Measurements from ENCODE around the gene COG3.
"Not testable (repeated sequence)": the region's sequence is repeated elsewhere in the genome, so short reads cannot be mapped to it uniquely, and the experiment has no call there.

COG3 gene, protein sequence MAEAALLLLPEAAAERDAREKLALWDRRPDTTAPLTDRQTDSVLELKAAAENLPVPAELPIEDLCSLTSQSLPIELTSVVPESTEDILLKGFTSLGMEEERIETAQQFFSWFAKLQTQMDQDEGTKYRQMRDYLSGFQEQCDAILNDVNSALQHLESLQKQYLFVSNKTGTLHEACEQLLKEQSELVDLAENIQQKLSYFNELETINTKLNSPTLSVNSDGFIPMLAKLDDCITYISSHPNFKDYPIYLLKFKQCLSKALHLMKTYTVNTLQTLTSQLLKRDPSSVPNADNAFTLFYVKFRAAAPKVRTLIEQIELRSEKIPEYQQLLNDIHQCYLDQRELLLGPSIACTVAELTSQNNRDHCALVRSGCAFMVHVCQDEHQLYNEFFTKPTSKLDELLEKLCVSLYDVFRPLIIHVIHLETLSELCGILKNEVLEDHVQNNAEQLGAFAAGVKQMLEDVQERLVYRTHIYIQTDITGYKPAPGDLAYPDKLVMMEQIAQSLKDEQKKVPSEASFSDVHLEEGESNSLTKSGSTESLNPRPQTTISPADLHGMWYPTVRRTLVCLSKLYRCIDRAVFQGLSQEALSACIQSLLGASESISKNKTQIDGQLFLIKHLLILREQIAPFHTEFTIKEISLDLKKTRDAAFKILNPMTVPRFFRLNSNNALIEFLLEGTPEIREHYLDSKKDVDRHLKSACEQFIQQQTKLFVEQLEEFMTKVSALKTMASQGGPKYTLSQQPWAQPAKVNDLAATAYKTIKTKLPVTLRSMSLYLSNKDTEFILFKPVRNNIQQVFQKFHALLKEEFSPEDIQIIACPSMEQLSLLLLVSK

DNA sequence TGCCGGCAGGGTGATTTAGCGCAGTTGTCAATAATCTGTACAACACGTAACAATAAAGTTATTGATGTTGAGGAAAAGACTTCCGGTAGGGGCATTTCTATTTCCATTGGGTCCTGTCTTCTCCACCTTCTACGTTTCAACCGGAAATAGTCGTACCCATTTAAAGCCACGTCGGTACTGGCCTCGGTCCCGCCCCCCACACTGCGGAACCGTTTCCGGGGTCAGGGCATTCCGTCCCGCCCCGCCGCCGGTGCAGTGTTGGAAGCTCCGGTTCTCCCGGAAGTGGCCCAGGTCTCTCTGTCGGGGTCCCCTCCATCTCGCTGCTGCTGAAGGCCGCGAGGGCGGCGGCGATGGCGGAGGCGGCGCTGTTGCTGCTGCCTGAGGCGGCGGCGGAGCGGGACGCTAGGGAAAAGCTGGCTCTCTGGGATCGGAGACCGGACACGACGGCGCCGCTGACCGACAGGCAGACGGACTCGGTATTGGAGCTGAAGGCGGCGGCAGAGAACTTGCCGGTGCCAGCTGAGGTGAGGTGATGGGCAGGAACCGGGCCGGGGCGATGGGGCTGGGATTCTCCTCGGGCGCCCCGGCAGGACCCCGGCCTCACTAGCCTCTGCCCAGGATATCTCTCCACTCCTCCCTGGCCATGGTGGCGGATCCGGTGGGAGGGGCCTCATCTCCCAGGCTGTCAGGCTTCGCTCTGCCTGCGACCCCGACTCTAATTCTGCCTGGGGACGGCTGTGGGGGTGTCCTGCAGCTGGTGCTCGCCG, at the start of gene COG3:
COG3 (plus strand) TSS at position 253 of the 767 bp plus-strand sequence; CDS start at position 351, 98 bp downstream.
- peak; percentile 92 for DNase-seq (ENCODE audit: low read depth)

DNA sequence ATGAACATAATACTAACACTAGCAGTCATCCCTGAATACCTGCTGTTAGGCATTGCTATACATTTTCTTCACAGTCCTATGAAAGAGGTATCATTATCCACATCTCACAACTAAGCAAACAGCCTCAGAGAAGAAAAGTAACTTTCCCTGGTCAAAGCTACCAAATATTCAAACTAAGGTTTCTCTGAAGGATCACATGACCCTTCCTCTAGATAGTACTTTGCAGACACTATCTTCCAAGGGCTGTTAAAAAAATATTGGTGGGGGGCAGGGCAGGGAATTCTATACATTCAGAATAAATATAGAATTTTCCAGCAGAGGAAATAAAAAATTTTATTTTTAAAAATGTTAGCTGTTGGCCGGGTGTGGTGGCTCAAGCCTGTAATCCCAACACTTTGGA, 49.6 kb upstream of the COG3 start:
- no peak for DNase-seq (ENCODE audit: low read depth)

DNA sequence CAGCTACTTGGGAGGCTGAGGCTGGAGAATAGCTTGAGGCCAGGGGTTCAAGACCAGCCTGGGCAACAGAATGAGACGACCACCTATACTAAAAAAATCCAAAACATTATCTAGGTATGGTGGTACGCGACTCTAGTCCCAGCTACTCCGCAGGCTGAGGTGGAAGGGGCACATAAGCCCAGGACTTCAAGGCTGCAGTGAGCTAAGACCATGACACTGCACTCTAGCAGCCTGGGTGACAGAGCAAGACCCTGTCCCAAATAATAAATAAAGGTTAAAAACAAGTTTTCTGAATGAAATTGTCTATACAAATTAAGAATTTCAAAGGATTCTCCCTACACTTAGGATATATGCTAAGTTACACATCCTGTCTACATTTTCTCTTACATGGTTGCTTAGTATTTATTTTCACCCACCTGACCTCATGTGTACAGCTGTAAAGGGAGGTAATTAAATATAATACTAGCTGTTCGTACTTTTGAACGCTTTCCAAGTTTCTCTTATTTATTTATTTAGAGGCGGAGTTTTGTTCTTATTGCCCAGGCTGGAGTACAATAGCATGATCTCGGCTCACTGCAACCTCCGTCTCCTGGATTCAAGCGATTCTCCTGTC, 48.1 kb upstream of the COG3 start:
- DNase-seq (ENCODE audit: low read depth), result no peak

DNA sequence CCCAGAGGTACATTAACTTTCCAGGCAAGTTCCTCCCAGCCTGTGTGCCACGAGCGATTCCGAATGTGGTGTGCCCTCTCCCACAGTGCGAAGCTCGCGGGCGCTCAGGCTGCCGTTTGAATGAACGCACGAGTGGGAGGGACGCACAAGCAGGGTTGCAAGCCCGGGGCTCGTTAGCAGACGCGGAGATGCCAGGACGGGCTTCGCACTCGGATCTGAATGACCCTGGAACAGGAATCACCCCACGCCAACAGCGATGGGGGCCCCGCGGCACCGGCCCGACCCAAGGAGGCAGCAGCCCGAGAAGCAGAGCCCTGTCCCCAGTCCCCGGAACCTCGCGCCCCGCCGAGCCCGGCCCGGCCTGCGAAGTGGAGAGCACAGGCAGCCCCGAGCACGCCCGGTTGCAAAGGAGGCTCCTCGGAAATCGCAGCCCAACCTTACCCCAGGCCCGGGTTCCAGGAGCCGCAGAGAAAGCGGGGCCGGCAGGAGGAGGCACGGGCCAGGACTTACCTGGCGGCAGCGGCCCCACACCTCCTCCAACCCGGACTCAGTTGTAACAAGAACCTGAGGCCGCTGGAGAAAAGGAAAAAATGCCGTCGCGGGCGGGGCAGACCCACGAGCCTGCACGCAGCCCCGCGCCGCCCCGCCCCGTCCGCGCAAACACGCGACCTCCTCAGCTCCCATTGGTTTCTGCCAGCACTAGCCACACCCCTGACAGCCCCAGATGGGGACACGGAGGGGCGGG, 46.8 kb upstream of the COG3 start, which contains the start of gene SLC25A30:
SLC25A30 (minus strand) TSS at position 584 of the 745 bp plus-strand sequence. CDS start 6,948 bp downstream, outside the sequence.
- no peak for DNase-seq (ENCODE audit: low read depth)

DNA sequence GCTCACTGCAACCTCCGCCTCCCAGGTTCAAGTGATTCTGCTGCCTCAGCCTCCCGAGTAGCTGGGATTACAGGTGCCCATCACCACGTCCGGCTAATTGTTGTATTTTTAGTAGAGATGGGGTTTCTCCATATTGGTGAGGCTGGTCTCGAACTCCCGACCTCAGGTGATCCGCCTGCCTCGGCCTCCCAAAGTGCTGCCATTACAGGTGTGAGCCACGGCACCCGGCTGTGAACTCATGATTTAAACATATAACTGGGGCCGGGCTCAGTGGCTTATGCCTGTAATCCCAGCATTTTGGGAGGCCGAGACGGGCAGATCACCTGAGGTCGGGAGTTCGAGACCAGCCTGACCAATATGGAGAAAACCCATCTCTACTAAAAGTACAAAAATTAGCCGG, 45.4 kb upstream of the COG3 start:
- not testable (repeated sequence) for DNase-seq (ENCODE audit: low read depth)

DNA sequence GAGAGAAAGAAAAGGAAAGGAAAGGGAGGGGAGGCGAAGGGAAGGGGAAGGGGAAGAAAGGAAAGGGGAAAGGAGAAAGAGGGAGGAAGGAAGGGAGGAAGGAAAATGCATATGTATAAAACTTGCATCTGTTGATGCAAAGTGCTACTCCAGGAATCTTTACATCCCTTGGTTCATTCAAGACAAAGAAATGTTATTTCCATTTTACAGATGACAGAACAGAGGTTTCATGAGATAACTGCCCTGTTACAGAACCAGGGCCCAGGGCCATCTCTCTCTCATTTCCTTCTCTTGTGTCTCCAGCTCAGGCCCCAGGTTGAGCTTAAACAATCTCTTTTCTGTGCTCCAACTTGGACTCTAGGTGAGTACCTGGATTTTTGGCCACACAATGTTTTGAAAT, 44.8 kb upstream of the COG3 start:
- DNase-seq (ENCODE audit: low read depth), result no peak

DNA sequence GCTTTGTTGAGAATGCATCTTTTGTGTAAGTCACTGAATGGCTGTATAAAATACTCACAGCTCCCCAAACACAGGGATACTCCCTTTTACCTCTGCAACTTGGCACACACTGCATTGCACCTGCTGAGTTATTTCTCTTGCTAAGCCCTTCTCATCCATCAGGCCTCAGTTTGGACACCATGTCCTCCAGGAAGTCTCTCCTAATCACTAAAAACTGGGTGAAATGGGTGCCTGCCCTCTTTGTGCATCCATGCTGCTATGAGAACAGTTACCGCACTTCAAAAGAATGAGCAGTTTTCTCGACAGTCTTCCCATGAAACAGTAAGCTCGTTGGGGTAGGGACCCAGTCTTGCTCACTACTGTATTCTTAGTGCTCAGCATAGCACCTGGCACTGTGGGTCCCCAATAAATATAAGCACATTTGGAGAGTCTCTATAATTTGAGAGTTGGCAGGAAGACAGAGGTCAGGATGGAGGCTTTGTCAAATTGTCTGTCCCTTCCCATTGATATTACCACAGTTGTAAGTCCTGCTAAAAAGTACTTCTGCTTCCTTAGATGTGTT, 41.9 kb upstream of the COG3 start:
- no peak for DNase-seq (ENCODE audit: low read depth)

DNA sequence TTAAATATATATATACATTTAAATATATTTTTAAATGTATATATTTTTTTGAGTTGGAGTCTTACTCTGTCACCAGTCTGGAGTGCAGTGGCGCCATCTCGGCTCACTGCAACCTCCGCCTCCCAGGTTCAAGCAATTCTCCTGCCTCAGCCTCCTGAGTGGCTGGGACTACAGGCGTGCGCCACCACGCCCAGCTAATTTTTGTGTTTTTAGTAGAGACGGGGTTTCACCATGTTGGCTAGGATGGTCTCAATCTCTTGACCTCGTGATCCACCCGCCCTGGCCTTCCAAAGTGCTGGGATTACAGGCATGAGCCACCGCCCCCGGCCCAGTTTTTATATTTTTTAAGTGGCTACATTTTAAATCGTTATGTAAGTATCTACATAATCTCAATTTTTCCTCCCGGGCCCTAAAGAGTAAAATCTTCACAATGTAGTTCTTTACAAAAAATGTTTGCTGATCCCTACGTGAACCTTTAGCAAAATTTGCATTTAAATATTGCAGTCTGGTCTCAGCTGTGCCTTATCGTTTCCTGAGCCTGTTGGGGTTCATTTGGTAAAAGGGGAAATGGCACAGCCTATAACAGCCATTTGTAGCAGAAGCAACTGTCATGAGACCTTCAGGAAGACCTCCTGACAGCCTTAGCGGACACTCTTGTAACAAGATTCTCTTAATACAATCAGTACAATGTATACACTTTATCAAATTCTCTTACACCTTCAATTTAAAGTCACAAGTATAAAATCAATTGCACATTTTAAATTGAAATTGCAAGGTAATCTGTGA, 38.5 kb upstream of the COG3 start:
- DNase-seq (ENCODE audit: low read depth), result not testable (repeated sequence)

DNA sequence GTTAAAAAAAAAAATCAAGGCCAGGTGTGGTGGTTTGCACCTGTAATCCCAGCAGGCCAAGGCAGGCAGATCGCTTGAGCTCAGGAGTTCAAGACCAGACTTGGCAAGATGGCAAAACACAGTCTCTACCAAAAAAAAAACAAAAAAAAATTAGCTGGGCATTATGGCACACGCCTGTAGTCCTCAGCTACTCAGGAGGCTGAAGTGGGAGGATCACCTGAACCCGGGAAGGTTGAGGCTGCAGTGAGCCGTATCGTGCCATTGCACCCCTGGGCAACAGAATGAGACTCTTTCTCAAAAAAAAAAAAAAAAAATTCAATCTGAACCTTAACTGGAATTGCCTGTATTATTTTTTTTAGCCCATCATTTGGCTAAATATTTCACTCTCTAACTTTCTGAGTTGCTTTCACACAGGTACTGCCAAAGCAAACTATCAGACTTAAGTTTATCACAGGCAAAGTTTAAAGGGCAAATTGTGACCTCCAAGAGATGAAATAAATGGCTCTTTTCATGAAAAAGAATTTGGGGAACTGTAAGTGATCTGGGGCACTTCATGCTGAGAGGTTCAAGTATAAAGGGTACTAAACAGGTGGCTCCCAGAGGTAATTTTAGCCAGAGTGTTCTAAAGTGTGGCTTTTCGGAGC, 31.9 kb upstream of the COG3 start:
- DNase-seq (ENCODE audit: low read depth), result no peak

DNA sequence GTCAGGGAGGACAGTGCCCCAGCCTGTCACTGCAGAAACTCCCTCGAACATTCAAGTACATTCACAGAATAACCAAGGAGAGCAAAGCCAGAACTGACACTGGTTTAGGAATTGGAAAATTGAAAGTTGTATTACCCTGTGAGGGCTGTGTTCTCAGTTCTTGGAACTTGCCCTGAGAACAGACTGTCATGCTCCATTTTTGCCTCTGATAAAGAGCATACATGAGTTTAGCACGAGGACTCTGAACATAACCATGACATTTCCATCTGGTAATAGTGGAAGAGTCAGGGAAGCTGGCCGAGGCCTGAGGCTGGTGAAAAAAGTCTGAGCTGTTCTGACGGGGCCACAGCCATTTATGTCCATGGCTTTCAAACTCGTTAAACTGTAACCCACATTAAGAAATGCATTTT, 31.4 kb upstream of the COG3 start:
- DNase-seq (ENCODE audit: low read depth), result no peak

DNA sequence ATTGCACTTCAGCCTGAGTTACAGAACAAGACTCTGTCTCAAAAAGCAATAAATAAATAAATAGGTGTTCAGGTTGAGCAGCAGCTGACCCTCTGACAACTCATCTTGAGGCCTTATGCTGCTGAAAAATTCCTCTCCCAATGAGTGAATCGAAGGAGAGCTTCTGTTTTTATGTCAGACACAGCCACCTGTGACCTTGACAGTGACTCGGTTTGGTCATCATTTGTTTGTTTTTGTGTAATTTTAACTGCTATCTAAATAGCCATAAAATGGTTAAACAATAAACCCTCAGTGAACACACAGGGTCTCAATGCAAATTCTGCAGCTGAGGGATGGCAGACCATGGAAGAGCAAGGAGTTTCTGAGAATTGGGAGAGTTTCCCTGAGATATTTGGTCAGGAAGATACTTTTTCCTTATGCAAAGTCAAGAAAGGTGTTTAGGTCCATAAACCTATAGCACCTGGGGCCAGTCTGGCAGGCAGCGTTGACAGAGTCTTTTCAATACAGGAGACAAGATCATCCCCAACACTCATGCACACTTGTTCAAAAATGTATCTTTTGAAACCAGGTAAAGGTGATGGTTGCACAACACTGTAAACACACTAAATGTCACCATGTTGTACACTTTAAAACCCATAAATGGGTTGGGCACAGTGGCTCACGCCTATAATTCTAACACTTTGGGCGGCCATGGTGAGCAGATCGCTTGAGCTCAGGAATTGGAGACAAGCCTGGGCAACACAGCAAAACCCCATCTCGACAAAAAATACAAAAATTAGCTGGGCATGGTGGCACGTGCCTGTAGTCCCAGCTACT, 30.0 kb upstream of the COG3 start:
- DNase-seq (ENCODE audit: low read depth), result no peak

DNA sequence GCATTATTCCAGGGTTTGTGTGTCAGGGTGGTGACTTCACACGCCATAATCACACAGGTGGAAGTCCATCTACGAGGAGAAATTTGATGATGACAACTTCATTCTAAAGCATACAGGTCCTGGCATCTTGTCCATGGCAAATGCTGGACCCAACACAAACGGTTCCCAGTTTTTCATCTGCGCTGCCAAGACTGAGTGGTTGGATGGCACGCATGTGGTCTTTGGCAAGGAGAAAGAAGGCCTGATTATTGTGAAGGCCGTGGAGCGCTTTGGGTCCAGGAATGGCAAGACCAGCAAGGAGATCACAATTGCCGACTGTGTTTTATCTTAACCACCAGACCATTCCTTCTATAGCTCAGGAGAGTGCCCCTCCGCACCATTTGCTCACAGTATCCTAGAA, 28.4 kb upstream of the COG3 start:
- no peak for DNase-seq (ENCODE audit: low read depth)

DNA sequence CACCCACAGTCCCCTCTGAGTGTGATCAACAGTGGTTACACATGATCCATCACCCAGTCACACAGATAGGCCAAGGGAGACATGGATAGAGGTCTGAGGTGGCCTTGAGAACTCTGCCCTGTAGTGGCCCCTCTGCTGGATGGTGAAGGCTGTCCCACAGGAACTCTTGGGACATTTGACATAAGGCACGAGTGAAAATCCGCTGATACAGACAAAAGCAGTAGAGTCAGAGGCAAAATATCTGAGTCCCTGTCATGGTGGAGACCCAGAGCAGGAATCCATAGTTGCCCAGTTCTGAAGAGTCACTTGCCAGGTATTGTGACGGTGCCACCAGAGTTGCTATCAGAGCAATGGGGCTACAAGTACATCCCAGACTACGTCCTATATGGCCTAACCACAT, 27.8 kb upstream of the COG3 start:
- DNase-seq (ENCODE audit: low read depth), result no peak

DNA sequence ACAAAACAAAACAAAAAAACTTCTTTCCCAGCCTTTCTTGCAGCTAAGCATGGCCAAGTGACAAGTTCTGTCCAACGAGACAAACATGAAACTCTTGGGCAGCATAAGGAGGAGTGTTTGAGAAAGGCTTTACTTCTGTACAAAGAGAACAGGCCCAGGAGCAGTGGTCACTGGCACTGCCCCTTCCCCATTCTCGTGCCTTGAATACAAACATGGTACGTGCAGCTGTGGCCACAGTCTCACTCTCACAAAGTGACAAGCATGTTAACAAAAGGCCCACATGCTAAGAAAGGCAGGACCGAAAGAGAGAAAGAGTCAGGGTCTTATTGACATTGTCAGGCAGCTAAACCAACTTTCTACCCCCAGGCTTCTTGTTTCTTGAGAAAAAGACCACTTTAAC, 26.8 kb upstream of the COG3 start:
- DNase-seq (ENCODE audit: low read depth), result no peak

DNA sequence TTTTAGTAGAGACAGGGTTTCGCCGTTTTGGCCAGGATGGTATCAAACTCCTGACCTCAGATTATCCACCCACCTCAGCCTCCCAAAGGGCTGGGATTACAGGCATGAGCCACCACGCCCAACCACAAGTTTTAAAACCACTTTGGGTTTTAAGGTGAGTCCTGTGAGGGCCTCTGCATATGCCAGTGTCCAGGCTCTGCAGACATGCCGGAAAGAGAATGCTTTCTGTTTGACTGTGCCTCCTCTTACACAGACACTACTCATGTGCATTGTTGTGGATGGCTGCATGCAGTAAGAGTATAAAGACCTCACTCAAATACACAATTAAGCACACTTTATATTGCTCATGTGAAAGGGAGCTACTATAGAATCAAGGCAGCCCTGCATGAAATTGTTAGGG, 25.7 kb upstream of the COG3 start:
- DNase-seq (ENCODE audit: low read depth), result no peak

DNA sequence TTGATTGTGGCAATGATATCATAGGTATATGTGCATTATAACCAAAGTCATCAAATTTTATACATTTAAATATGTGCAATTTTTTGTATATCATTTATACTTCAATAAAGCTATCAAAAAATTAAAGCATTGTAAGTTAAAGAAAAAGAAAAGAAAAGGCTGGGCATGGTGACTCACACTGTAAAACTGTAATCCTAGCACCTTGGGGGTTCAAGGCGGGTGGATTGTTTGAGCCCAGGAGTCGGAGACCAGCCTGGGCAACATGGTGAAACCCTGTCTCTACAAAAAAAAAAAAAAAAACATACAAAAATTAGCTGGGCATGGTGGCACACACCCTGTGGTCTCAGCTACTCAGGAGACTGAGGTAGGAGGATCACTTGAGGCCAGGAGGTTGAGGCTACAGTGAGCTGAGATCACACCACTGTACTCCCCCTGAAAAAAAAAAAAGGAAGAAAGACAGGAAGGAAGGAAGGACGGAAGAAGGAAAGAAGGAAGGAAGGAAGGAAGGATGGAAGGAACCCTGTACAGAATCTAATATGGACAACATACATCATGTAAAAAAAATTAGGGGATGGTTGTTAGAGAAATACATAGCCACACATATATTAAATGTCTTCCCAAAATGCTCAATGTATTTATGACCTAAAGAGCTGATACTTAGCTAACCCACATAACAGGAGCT, 24.8 kb upstream of the COG3 start:
- DNase-seq (ENCODE audit: low read depth), result no peak

DNA sequence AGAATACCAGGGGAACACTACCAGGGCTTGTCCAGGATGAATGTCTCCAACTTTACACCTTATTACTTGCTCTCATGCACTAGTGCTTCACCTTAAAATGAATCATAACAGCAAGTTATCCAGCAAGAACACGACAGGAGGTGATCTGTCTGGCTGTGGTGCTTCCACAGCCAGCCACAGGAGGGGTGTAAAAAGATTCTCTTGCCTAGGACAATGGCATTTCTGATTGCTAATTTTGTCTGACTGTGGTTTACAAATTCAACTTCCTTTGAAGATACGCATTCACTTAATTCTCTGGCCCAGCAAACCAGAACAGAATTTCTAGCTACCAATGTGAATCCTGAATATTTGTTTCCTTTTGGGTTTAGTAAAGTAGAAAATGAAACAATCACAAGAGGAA, 23.1 kb upstream of the COG3 start:
- DNase-seq (ENCODE audit: low read depth), result no peak

DNA sequence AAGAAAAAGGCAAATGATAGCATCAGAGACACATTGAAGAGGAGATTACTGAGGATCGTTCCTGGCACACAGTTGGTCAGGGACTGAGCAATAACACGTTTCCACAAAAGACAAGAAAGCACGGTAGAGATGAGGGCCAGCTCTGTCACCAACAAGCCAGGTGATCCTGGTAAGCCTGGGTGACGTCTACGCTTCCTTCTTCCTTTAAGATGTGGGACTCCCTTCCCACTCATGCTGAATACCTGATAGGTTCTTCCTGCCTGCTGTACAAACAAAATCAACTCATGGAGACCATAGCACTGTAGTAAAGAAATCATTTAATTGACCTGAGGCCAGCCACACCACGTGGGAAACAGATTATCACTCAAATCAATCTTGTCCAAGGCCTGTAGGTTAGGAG, 19.7 kb upstream of the COG3 start:
- no peak for DNase-seq (ENCODE audit: low read depth)

Measured in GM04503 (cell line).